HFFc6 (cell line): ENCODE measurements around the gene NUP54. TPM values are rescaled to one million over a fixed set of nuclear protein-coding genes. Genes with fewer than 3 reads are reported as not detected.
A peak's percentile ranks its signal among the peaks of the same experiment; 100 is the strongest.

Experiments
- DNase-seq: peaks from one replicate; pipeline ENCODE4 v3.0.0-alpha.2; 2018
- H3K27ac Mint-ChIP-seq: 2 replicates; pipeline ENCODE4 v1.8.0; 2020; ENCODE audit warnings: mild to moderate bottlenecking, mixed read lengths
- H3K27me3 Mint-ChIP-seq: 2 replicates; pipeline ENCODE4 v1.8.0; 2021; ENCODE audit warnings: mild to moderate bottlenecking, moderate library complexity, mixed read lengths; ENCODE audit not compliant: insufficient read depth
- H3K36me3 Mint-ChIP-seq: 2 replicates; pipeline ENCODE4 v1.8.0; 2021; ENCODE audit warnings: low read depth, mixed read lengths
- H3K4me1 Mint-ChIP-seq: 2 replicates; pipeline ENCODE4 v1.8.0; 2020; ENCODE audit warnings: low read depth, mixed read lengths
- H3K4me3 Mint-ChIP-seq: 2 replicates; pipeline ENCODE4 v1.8.0; 2020; ENCODE audit warnings: mild to moderate bottlenecking, moderate library complexity, mixed read lengths
- H3K9me3 Mint-ChIP-seq: 2 replicates; pipeline ENCODE4 v1.8.0; 2020; ENCODE audit warnings: mild to moderate bottlenecking, mixed read lengths
- total RNA-seq, 6 experiments: library from RNA; stranded (reverse); fragmentation: NEBNext Ultra II Directional; extraction: Animal tissue kit (Norgen Biotek cat#: 25700); gene quantifications; 2 replicates in 1 of 6; 3 replicates in 5 of 6; pipeline ENCODE4 v1.2.3, GENCODE V29; 2021
- TF ChIP-seq, protein P1 (sequence below): fragments of 200-600 bp; sonication (generic); IDR thresholded peaks from 2 replicates; pipeline ENCODE4 v1.5.0; 2021; ENCODE audit warnings: antibody characterized with exemption, mild to moderate bottlenecking

NUP54 gene
- total RNA-seq, 6 experiments from 2014 or later = 25.7 to 37.8 (median 33.3) TPM

DNA sequence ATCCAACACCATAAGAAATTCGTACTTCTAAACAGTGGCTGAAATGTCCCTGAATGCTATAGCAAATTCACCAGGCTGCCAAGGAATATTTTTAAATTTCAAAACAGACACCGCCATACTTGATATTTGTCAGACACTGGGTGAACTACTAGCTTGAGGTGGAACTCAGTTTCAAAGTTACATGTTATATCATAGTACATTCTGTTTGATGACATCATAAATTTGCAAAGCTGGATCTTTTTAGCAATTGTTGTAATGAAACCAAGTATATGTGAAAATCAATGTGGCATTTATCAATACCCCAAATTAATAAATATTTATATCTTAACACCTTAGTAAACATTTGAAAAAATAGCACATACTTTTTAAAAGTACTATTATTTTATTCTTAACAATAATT, 59.5 kb downstream of the NUP54 start:
- Mint-ChIP-seq H3K9me3 (no peaks in the 10 kb centered on the region; the same call in 1 of the 2 replicates), H3K36me3 (no peaks in the 10 kb centered on the region), H3K27ac (no peak overlapping the region), H3K27me3 (peaks cover 17% of the 10 kb centered on the region), H3K4me1 (peaks cover 28% of the 10 kb centered on the region), H3K4me3 (no peak overlapping the region)
- TF ChIP-seq, protein P1, sequence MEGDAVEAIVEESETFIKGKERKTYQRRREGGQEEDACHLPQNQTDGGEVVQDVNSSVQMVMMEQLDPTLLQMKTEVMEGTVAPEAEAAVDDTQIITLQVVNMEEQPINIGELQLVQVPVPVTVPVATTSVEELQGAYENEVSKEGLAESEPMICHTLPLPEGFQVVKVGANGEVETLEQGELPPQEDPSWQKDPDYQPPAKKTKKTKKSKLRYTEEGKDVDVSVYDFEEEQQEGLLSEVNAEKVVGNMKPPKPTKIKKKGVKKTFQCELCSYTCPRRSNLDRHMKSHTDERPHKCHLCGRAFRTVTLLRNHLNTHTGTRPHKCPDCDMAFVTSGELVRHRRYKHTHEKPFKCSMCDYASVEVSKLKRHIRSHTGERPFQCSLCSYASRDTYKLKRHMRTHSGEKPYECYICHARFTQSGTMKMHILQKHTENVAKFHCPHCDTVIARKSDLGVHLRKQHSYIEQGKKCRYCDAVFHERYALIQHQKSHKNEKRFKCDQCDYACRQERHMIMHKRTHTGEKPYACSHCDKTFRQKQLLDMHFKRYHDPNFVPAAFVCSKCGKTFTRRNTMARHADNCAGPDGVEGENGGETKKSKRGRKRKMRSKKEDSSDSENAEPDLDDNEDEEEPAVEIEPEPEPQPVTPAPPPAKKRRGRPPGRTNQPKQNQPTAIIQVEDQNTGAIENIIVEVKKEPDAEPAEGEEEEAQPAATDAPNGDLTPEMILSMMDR = no peak
- DNase-seq = no peak

DNA sequence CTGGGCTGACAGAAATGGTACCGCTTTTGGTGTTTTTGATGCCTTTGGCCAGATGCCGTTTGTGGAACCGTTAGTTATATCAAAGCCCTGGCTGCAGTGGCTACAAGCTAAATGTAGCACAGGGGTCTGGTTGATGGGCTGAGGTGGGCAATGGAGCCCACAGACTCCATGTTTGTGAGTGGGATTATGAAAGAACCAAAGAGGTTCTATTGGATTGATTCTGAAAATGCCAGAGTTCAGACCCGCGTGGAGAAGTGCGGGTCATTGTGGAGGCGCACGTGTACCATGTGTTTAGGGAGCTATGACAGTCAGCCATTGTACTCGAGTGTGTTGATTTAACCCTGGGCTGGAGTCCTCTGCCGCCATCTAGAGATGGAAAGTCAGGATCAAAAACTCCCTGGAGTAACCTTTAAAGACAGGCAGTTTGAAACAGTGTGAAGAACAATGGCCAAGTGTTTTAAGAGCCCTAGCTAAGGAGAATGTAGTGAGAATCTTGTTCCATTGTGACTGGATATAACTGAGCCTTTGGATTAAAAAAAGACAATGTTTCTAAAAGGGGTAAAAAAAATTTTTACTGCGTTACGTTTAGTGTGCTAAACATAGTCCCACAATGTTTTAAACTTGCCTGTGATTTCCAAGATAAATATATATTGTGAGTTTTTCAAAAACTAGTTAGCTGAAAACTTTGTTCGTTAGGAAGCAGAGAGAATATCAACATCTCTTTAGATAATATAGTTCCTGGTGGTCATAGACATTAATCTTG, 61.0 kb downstream of the NUP54 start:
- Mint-ChIP-seq H3K4me3 (peak overlapping the region; percentile 70), H3K4me1 (peaks cover 28% of the 10 kb centered on the region), H3K9me3 (no peaks in the 10 kb centered on the region), H3K36me3 (no peaks in the 10 kb centered on the region), H3K27me3 (peaks cover 12% of the 10 kb centered on the region), H3K27ac (no peak overlapping the region)
- TF ChIP-seq, protein P1 = peak; percentile 76
- DNase-seq = peak; percentile 65

DNA sequence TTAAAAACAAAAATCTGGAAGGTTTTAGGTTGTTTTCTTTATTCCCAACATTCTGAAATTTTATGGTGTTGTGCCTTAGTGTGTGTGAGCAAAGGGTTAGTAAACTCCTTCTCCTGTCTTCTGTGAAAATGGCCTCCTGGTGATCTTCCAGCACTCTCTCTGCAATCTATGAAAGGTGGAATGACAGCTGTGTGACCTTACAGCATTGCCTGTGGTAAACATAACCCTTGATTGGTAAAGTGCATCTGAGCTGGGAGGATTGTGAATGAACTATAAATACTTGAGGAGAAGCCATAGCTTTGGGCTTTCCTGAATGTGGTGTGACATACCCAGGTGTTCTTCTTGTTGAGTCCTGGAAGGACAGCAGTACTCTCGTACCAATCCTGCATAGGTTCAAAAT, 63.7 kb downstream of the NUP54 start:
- Mint-ChIP-seq H3K27ac (no peak overlapping the region), H3K4me3 (no peak overlapping the region), H3K4me1 (peaks cover 13% of the 10 kb centered on the region), H3K36me3 (no peaks in the 10 kb centered on the region), H3K27me3 (peaks cover 18% of the 10 kb centered on the region), H3K9me3 (no peaks in the 10 kb centered on the region)
- TF ChIP-seq, protein P1 = no peak
- DNase-seq = no peak

DNA sequence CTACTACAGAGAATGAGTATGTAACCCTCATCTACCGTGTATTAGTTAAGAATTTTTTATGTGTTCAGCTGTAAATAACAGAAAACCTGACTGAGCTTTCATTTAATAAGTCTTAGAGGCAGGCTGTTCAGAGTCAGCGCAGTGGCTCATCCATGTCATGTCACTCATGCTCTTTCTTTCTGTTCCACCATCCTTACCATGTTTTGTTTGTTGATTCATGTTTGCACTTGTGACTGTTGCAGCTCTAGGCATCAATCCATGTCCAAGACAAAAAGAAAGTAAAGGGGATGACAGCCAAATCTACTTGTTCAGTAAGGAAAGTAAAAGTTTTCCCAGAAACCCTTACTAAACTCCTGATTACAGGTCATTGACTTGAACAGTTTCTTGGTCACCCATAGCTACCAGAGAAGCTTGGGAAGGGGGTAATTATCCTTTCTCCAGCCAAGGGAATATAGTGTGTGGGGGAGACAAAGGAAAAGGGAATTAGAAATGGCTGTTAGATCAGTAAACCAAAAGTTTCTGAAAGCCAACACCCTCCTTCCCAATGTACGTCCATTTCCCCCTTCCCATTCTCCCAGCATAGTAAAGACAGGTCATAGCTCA, 64.7 kb downstream of the NUP54 start:
- DNase-seq = no peak
- Mint-ChIP-seq H3K27me3 (peaks cover 27% of the 10 kb centered on the region), H3K4me3 (no peak overlapping the region; the same call in 1 of the 2 replicates), H3K4me1 (peaks cover 8% of the 10 kb centered on the region), H3K9me3 (no peaks in the 10 kb centered on the region), H3K27ac (no peak overlapping the region), H3K36me3 (no peaks in the 10 kb centered on the region)
- TF ChIP-seq, protein P1 = no peak

DNA sequence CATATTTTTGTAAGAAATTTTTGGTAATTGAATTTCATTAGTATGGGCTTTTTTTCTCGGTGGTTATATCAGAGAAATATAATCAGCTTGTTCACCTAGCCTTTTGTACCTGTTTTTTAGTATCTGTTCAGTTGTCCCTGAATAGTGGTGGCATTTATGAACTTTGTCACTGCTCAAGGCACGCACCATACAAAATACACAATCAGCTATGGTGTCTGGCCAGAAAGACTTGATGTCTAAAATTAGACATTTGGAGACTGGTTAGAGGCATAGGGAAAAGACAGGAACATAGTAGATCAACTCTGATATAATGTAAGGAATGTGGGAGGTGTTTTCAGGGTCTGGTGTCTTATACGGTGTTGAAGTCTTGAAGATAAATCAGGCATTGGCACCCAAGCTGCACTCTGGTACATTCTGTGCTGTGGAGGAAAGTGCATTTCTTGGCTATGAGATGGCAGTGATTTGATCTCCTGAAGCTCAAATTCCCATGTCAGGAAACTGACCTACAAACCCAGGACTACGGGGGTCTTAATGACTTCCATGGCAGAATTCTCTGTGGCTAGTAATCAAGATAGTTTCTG, 70.1 kb downstream of the NUP54 start:
- Mint-ChIP-seq H3K4me3 (no peak overlapping the region), H3K27ac (no peak overlapping the region), H3K9me3 (no peaks in the 10 kb centered on the region), H3K27me3 (peaks cover 19% of the 10 kb centered on the region), H3K4me1 (no peaks in the 10 kb centered on the region), H3K36me3 (no peaks in the 10 kb centered on the region)
- DNase-seq = no peak
- TF ChIP-seq, protein P1 = no peak
